Measurements from ENCODE around the gene CPLX4.

DNA sequence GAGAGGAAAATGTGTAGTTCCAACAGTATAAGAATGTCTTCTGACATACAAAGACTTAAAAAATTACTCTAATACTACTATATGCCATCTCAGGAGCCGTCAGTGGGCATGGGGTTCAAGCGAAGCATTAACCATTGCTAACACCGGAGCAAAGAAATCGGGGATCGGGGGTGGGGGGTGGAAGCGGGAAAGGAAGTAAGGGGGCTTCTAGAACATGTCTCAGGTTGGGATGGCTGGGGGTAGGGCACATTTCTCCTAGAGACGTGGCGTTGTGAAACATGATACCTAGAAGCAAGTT is 39.9 kb upstream of the CPLX4 start:
- no peak for TF ChIP-seq CTCF (IDR thresholded peaks at IDR 0.05)
- TF ChIP-seq, protein P1, sequence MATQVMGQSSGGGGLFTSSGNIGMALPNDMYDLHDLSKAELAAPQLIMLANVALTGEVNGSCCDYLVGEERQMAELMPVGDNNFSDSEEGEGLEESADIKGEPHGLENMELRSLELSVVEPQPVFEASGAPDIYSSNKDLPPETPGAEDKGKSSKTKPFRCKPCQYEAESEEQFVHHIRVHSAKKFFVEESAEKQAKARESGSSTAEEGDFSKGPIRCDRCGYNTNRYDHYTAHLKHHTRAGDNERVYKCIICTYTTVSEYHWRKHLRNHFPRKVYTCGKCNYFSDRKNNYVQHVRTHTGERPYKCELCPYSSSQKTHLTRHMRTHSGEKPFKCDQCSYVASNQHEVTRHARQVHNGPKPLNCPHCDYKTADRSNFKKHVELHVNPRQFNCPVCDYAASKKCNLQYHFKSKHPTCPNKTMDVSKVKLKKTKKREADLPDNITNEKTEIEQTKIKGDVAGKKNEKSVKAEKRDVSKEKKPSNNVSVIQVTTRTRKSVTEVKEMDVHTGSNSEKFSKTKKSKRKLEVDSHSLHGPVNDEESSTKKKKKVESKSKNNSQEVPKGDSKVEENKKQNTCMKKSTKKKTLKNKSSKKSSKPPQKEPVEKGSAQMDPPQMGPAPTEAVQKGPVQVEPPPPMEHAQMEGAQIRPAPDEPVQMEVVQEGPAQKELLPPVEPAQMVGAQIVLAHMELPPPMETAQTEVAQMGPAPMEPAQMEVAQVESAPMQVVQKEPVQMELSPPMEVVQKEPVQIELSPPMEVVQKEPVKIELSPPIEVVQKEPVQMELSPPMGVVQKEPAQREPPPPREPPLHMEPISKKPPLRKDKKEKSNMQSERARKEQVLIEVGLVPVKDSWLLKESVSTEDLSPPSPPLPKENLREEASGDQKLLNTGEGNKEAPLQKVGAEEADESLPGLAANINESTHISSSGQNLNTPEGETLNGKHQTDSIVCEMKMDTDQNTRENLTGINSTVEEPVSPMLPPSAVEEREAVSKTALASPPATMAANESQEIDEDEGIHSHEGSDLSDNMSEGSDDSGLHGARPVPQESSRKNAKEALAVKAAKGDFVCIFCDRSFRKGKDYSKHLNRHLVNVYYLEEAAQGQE (IDR thresholded peaks at IDR 0.05; ENCODE audit: insufficient read depth in 1 of 2, low read depth in 2 of 2, low read length in 1 of 2) = no peak
- TF ChIP-seq POLR2AphosphoS5 (IDR thresholded peaks at IDR 0.05; ENCODE audit: low read depth, low read length) = no peak
- TF ChIP-seq TCF7L2 (IDR thresholded peaks at IDR 0.05; ENCODE audit: low read depth, low read length) = no peak
- no peak for TF ChIP-seq SIN3A (IDR thresholded peaks at IDR 0.05; ENCODE audit: borderline replicate concordance, insufficient read depth, low read depth, low read length)

All from Panc1 (cell line).